A549 (cell line): Measurements from ENCODE around the gene PDIA5. TPM values are rescaled to one million over a fixed set of nuclear protein-coding genes. Genes with fewer than 3 reads are reported as not detected.

Experiments used
- ATAC-seq, 2 experiments: fragments of 200-7000 bp in 1 of 2; fragments of >200 bp in 1 of 2; cut with Nextera tagmentation in 1 of 2; cut with Tn5 transposase in 1 of 2; 3 replicates each; pipeline versions ENCODE4 v1.8.0 to v1.9.1; 2018 to 2020; ENCODE audit warnings: mild to moderate bottlenecking in 1 of 2, moderate library complexity in 1 of 2
- CTCF ChIA-PET: fragments of 300-600 bp; sonication (Branson Sonifier 250); formaldehyde crosslinking; extraction: SDS; loops from one replicate; lab custom pipeline; 2021; ENCODE audit warnings: antibody characterized with exemption, inconsistent platforms; lab: Yijun Ruan, JAX
- POLR2A ChIA-PET: fragments of 350-600 bp; formaldehyde crosslinking; extraction: SDS; loops from one replicate; lab custom pipeline; 2021; ENCODE audit warnings: antibody characterized with exemption, inconsistent platforms; lab: Yijun Ruan, JAX
- DNase-seq, 2 experiments: peaks; one replicate each; pipeline versions ENCODE4 v3.0.0 to v3.0.0-alpha.2; 2011 to 2016; ENCODE audit warnings: low read depth in 1 of 2, low spot score in 1 of 2
- FAIRE-seq: peaks from 2 replicates; lab custom pipeline; 2011; peaks lifted over from hg19 to GRCh38; lab: Jason Lieb, UNC
- H3K27ac ChIP-seq, 2 experiments: fragments of >200 bp; sonication (Bioruptor Twin); formaldehyde crosslinking; 3 replicates each; pipeline ENCODE4 v1.5.1; 2016 to 2017
- H3K4me1 ChIP-seq: fragments of >200 bp; sonication (Bioruptor Twin); formaldehyde crosslinking; 3 replicates; pipeline ENCODE4 v1.6.1; 2016
- H3K4me2 ChIP-seq: fragments of >200 bp; sonication (Bioruptor Twin); formaldehyde crosslinking; 3 replicates; pipeline ENCODE4 v1.6.1; 2016
- H3K4me3 ChIP-seq: fragments of >200 bp; sonication (Bioruptor Twin); formaldehyde crosslinking; 3 replicates; pipeline ENCODE4 v1.5.1; 2016
- H3K9me3 ChIP-seq: fragments of >200 bp; sonication (Bioruptor Twin); formaldehyde crosslinking; 3 replicates; pipeline ENCODE4 v1.6.1; 2016
- CEBPB ChIP-seq, 2 experiments: fragments of >200 bp in 1 of 2; sonication (Bioruptor Twin) in 1 of 2; formaldehyde crosslinking in 1 of 2; IDR thresholded peaks; 2 replicates each; pipeline ENCODE4 v1.6.1; 2012 to 2016
- CHD2 ChIP-seq: fragments of 150-350 bp; IDR thresholded peaks from 2 replicates; pipeline ENCODE4 v1.6.1; 2014; ENCODE audit warnings: low read length; ENCODE audit not compliant: partially characterized antibody
- CHD4 ChIP-seq: fragments of 200-600 bp; sonication (generic); IDR thresholded peaks from 2 replicates; pipeline ENCODE4 v1.6.1; 2016; ENCODE audit warnings: antibody characterized with exemption, mild to moderate bottlenecking, borderline replicate concordance
- EHMT2 ChIP-seq: fragments of 200-600 bp; sonication (generic); IDR thresholded peaks from 2 replicates; pipeline ENCODE4 v1.6.1; 2016; ENCODE audit warnings: antibody characterized with exemption, low read depth, mild to moderate bottlenecking, moderate library complexity
- ESRRA ChIP-seq: fragments of 150-350 bp; IDR thresholded peaks from 2 replicates; pipeline ENCODE4 v1.6.1; 2014; ENCODE audit warnings: mild to moderate bottlenecking, low read length, borderline replicate concordance
- HOXA7 ChIP-seq: fragments of 250-450 bp; sonication (Bioruptor Pico); IDR thresholded peaks from 2 replicates; pipeline ENCODE4 v1.5.0; 2020; ENCODE audit warnings: mild to moderate bottlenecking, moderate library complexity
- JUNB ChIP-seq: fragments of >200 bp; sonication (Bioruptor Twin); formaldehyde crosslinking; IDR thresholded peaks from 2 replicates; pipeline ENCODE4 v1.6.1; 2016
- KDM1A ChIP-seq: fragments of 200-600 bp; sonication (generic); IDR thresholded peaks from 2 replicates; pipeline ENCODE4 v1.6.1; 2016; ENCODE audit warnings: low read depth, mild to moderate bottlenecking
- NFE2L2 ChIP-seq: fragments of 150-350 bp; conservative IDR thresholded peaks from 2 replicates; pipeline ENCODE4 v1.6.1; 2014; ENCODE audit warnings: low read length
- NR3C1 ChIP-seq: fragments of >200 bp; sonication (Bioruptor Twin); formaldehyde crosslinking; IDR thresholded peaks from 3 replicates; pipeline ENCODE4 v1.6.1; 2017
- POLR2A ChIP-seq: IDR thresholded peaks from 2 replicates; pipeline ENCODE4 v1.6.1; 2012; ENCODE audit warnings: mild to moderate bottlenecking, low read length
- POLR2AphosphoS2 ChIP-seq: conservative IDR thresholded peaks from 2 replicates; pipeline ENCODE4 v1.6.1; 2012; ENCODE audit warnings: low read length, improper control_type of control experiment, inconsistent platforms
- ZNF302 ChIP-seq: fragments of 250-450 bp; sonication (Bioruptor Pico); IDR thresholded peaks from 2 replicates; pipeline ENCODE4 v1.9.0; 2021; ENCODE audit warnings: inconsistent platforms, mild to moderate bottlenecking, moderate library complexity
- WGBS: methylation state at CpG from one replicate; pipeline ENCODE4 v1.1.6; 2017; ENCODE audit errors: missing lambda C conversion rate; 5-methylcytosine and 5-hydroxymethylcytosine counted together
- polyA plus RNA-seq, 4 experiments: library from polyadenylated mRNA; depleted of rRNA in 3 of 4; stranded (reverse); fragments of >200 nt; fragmentation: RNase III in 1 of 4; extraction: RNeasy Plus Mini Kit Qiagen cat#74134 plus additional on column Dnase treatment in 1 of 4; gene quantifications; 2 replicates in 3 of 4; 3 replicates in 1 of 4; pipeline ENCODE4 v1.2.3, GENCODE V29; 2011 to 2017
- TF ChIP-seq, protein P1 (sequence below): fragments of >200 bp; sonication (Bioruptor Twin); formaldehyde crosslinking; IDR thresholded peaks from 3 replicates; pipeline ENCODE4 v1.5.1; 2016
- TF ChIP-seq, protein P2 (sequence below): fragments of 450-650 bp; IDR thresholded peaks from 2 replicates; pipeline ENCODE4 v1.6.1; 2014; ENCODE audit warnings: antibody characterized with exemption
- TF ChIP-seq, protein P3 (sequence below): fragments of 250-450 bp; sonication (Bioruptor Pico); IDR thresholded peaks from 2 replicates; pipeline ENCODE4 v1.5.0; 2021; ENCODE audit warnings: mild to moderate bottlenecking, moderate library complexity, borderline replicate concordance

PDIA5 gene
- polyA plus RNA-seq, 2 of the 4 experiments (the other 2 are of a cell fraction), result 17.5 to 28.1 TPM

DNA sequence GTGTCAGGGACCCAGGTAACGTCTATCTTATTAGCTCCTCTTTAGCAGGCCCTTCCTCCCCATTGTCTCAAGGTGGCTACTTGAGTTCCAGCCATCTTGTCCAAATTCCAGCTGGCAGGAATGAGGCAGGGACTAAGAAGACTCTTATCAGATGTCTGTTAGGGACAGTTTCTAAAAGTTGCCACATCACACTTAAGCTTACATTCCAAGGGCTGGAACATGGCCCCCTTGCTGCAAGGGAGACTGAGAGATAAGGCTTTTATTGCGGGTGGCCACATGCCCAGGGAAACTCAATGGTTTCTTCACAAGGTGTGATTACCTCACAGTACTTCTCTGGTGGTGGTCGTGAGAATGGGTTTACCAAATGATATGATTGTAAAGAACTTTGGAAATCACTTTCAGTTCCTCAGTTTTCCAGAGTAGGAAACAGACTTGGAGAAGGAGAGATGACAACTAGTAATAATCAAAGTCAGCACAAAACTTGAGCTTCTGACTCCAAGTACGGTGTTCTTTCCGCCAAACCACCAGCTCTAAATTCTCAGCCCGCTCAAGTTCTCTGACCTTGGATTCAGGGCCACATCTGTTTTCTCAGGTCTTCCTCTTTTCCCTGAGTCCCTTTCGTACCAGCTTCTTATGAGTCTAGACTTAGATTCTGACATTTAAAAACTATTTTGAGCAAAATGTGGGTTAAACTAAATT lies 14.2 kb downstream of the PDIA5 start:
- FAIRE-seq, result no peak
- POLR2A ChIA-PET, result no interaction called here
- no peak overlapping the region for H3K27ac ChIP-seq
- no peak for ATAC-seq
- TF ChIP-seq ESRRA (no peak), POLR2AphosphoS2 (no peak)
- TF ChIP-seq, protein P1, sequence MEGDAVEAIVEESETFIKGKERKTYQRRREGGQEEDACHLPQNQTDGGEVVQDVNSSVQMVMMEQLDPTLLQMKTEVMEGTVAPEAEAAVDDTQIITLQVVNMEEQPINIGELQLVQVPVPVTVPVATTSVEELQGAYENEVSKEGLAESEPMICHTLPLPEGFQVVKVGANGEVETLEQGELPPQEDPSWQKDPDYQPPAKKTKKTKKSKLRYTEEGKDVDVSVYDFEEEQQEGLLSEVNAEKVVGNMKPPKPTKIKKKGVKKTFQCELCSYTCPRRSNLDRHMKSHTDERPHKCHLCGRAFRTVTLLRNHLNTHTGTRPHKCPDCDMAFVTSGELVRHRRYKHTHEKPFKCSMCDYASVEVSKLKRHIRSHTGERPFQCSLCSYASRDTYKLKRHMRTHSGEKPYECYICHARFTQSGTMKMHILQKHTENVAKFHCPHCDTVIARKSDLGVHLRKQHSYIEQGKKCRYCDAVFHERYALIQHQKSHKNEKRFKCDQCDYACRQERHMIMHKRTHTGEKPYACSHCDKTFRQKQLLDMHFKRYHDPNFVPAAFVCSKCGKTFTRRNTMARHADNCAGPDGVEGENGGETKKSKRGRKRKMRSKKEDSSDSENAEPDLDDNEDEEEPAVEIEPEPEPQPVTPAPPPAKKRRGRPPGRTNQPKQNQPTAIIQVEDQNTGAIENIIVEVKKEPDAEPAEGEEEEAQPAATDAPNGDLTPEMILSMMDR, result no peak
- H3K4me3 ChIP-seq, result no peak overlapping the region
- H3K4me1 ChIP-seq, result peaks cover 15% of the 10 kb centered on the region; the same call in 1 of the 3 replicates
- DNase-seq, result no peak
- no peaks in the 10 kb centered on the region for H3K9me3 ChIP-seq
- 87% methylated on average over 7 of the region's 7 CpGs for WGBS
- no peak overlapping the region for H3K4me2 ChIP-seq
- CTCF ChIA-PET, result interaction anchor here (0.7 to 0.8 kb wide), 2 partner anchors 10 to 408 kb away, joined by 3 to 4 read pairs; no protein-coding TSS in a partner anchor

DNA sequence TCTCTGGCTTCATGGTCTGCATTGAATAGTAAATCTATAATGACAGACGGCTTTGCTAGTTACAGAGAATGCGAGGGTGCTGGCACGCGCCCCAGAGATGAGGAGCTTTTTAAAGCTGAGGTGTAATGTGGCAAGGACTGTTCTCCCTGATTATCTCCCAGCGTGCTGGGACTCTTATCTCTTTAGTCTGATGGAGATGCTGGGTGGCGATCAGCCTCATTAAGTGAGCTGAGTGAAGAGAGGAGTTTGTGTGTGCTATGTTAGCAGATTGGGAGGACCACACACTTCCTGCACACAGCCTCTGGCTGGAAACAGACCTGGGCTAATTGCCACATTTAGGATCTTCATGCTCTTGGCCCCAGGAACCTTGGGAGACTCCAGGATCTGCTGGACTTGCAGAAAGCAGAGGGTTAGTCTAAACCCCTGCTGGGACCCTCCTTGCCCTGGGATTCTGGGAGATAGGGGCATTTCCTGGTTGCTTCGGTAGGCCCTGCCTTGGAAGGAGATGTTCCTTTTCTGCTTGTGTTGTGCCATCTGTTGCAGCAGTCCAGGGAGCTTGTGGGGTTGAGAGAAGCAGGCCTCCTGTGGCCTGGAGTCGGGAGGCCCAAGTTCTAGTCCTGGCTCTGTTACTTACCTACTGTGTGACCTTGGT lies 15.0 kb downstream of the PDIA5 start:
- FAIRE-seq (no peak), ATAC-seq (no peak), DNase-seq (no peak)
- H3K4me2 ChIP-seq, result no peak overlapping the region
- H3K9me3 ChIP-seq, result no peaks in the 10 kb centered on the region
- H3K27ac ChIP-seq, result no peak overlapping the region
- H3K4me1 ChIP-seq, result peaks cover 15% of the 10 kb centered on the region; the same call in 1 of the 3 replicates
- 94% methylated on average over 8 of the region's 8 CpGs for WGBS
- POLR2A ChIA-PET, result no interaction called here
- TF ChIP-seq EHMT2 (no peak), HOXA7 (CRISPR knock-in tag) (no peak), CHD4 (no peak), POLR2A (no peak), NFE2L2 (no peak), KDM1A (no peak), JUNB (no peak), NR3C1 (no peak), CHD2 (no peak), ZNF302 (CRISPR knock-in tag) (no peak)
- TF ChIP-seq, protein P2, sequence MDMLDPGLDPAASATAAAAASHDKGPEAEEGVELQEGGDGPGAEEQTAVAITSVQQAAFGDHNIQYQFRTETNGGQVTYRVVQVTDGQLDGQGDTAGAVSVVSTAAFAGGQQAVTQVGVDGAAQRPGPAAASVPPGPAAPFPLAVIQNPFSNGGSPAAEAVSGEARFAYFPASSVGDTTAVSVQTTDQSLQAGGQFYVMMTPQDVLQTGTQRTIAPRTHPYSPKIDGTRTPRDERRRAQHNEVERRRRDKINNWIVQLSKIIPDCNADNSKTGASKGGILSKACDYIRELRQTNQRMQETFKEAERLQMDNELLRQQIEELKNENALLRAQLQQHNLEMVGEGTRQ, result no peak
- TF ChIP-seq, protein P3, sequence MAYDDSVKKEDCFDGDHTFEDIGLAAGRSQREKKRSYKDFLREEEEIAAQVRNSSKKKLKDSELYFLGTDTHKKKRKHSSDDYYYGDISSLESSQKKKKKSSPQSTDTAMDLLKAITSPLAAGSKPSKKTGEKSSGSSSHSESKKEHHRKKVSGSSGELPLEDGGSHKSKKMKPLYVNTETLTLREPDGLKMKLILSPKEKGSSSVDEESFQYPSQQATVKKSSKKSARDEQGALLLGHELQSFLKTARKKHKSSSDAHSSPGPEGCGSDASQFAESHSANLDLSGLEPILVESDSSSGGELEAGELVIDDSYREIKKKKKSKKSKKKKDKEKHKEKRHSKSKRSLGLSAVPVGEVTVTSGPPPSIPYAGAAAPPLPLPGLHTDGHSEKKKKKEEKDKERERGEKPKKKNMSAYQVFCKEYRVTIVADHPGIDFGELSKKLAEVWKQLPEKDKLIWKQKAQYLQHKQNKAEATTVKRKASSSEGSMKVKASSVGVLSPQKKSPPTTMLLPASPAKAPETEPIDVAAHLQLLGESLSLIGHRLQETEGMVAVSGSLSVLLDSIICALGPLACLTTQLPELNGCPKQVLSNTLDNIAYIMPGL (CRISPR knock-in tag), result no peak
- TF ChIP-seq, all 56 proteins: peak for 0
- no peak overlapping the region for H3K4me3 ChIP-seq
- CTCF ChIA-PET, result interaction anchor here (0.7 to 0.8 kb wide), 2 partner anchors 11 to 407 kb away, joined by 3 to 4 read pairs; no protein-coding TSS in a partner anchor

DNA sequence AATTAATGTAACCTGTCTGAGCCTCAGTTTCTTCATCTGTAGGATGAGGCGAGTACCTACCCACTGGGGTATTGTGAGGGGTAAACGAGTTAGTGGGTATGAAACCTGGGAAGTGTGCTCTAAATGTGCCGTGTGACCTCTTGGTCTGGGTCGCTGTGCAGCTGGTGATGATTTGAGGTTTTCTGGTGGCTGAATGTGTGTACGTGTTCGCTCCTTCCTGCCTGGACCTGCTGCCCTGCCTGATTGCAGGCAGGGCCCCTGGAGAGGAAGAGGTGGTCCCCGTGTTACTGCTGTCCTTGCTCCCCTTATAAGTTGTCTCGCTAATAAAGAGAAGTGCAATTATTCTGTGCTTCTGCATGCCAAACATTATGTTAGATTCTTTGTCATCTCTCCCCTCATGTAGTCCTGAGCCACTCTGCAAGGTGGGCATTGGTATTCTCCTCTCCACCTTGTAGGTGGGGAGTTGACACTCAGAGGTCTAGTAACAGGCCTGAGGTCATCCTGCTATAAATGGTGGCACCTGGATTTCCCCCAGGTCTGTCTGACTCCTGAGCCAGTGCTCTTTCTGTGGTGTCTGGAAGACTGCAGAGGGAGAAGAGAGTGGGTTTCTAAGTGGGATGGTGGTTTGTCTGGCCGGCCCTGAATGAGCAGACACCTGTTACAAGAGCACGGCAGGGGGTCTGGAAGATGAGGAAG lies 15.7 kb downstream of the PDIA5 start:
- CTCF ChIA-PET, result interaction anchor here (1.2 kb wide), 1 partner anchor 44 kb away, joined by 4 read pairs; no protein-coding TSS in a partner anchor
- POLR2A ChIA-PET, result no interaction called here

More for the DNA sequence above, 15.7 kb downstream of the PDIA5 start:
- H3K4me1 ChIP-seq, result peaks cover 15% of the 10 kb centered on the region; the same call in 1 of the 3 replicates
- DNase-seq (no peak), ATAC-seq (no peak), FAIRE-seq (no peak)
- H3K27ac ChIP-seq, result no peak overlapping the region
- no peak overlapping the region for H3K4me2 ChIP-seq
- H3K9me3 ChIP-seq, result no peaks in the 10 kb centered on the region
- TF ChIP-seq CEBPB (IDR thresholded peaks at IDR 0.05), result no peak
- WGBS, result 84% methylated on average over 10 of the region's 10 CpGs
- no peak overlapping the region for H3K4me3 ChIP-seq
